Measurements from ENCODE around the gene DECR2. TPM values are rescaled to one million over a fixed set of nuclear protein-coding genes. Genes with fewer than 3 reads are reported as not detected.

The DECR2 gene
- total and polyA plus RNA-seq, 3 experiments from 2014 or later: 3.9 to 7.9 (median 6.8) TPM

Other genes starting within 250 kb of the DECR2 start
- not detected for gene HBZ, start 249.2 kb upstream of the DECR2 start, total RNA-seq
- gene HBZ, start 249.2 kb upstream of the DECR2 start, polyA plus RNA-seq: not detected
- not detected for gene HBM, start 235.9 kb upstream of the DECR2 start, total RNA-seq
- gene HBM, start 235.9 kb upstream of the DECR2 start, polyA plus RNA-seq: not detected
- gene HBA2, start 229.0 kb upstream of the DECR2 start, total RNA-seq: not detected
- 5.8 TPM for gene HBA2, start 229.0 kb upstream of the DECR2 start, polyA plus RNA-seq
- not detected for gene HBA1, start 225.2 kb upstream of the DECR2 start, total RNA-seq
- 1.6 TPM for gene HBA1, start 225.2 kb upstream of the DECR2 start, polyA plus RNA-seq
- not detected for gene HBQ1, start 221.4 kb upstream of the DECR2 start, total RNA-seq
- 0.72 TPM for gene HBQ1, start 221.4 kb upstream of the DECR2 start, polyA plus RNA-seq
- 10 to 100 TPM; 78.5 to 80.0 TPM for gene LUC7L, start 172.4 kb upstream of the DECR2 start, total RNA-seq
- 9.2 TPM for gene LUC7L, start 172.4 kb upstream of the DECR2 start, polyA plus RNA-seq
- gene FAM234A, start 167.1 kb upstream of the DECR2 start, total RNA-seq: 10 to 100 TPM; 23.1 to 26.1 TPM
- gene FAM234A, start 167.1 kb upstream of the DECR2 start, polyA plus RNA-seq: 27.9 TPM
- under 1 TPM in 1 of 2 experiments, not detected in 1; 0.09 TPM for gene RGS11, start 125.9 kb upstream of the DECR2 start, total RNA-seq
- not detected for gene RGS11, start 125.9 kb upstream of the DECR2 start, polyA plus RNA-seq
- gene ARHGDIG, start 121.3 kb upstream of the DECR2 start, total RNA-seq: not detected
- not detected for gene ARHGDIG, start 121.3 kb upstream of the DECR2 start, polyA plus RNA-seq
- not detected for gene PDIA2, start 118.7 kb upstream of the DECR2 start, total RNA-seq
- gene PDIA2, start 118.7 kb upstream of the DECR2 start, polyA plus RNA-seq: not detected
- 10 to 100 TPM; 24.7 to 26.3 TPM for gene AXIN1, start 49.2 kb upstream of the DECR2 start, total RNA-seq
- gene AXIN1, start 49.2 kb upstream of the DECR2 start, polyA plus RNA-seq: 6.9 TPM
- 10 to 100 TPM; 90.2 to 98.0 TPM for gene MRPL28, start 31.3 kb upstream of the DECR2 start, total RNA-seq
- 67.8 TPM for gene MRPL28, start 31.3 kb upstream of the DECR2 start, polyA plus RNA-seq
- 10 to 100 TPM; 36.1 to 36.2 TPM for gene PGAP6, start 19.9 kb upstream of the DECR2 start, total RNA-seq
- gene PGAP6, start 19.9 kb upstream of the DECR2 start, polyA plus RNA-seq: 23.1 TPM
- gene NME4, start 4.7 kb upstream of the DECR2 start, total RNA-seq: 10 to 100 TPM; 14.1 to 15.4 TPM
- 49.9 TPM for gene NME4, start 4.7 kb upstream of the DECR2 start, polyA plus RNA-seq
- gene RAB11FIP3, start 23.8 kb downstream of the DECR2 start, total RNA-seq: 10 to 100 TPM; 30.0 to 32.8 TPM
- gene RAB11FIP3, start 23.8 kb downstream of the DECR2 start, polyA plus RNA-seq: 4.4 TPM
- 10 to 100 TPM; 91.9 to 98.6 TPM for gene CAPN15, start 125.8 kb downstream of the DECR2 start, total RNA-seq
- 15.5 TPM for gene CAPN15, start 125.8 kb downstream of the DECR2 start, polyA plus RNA-seq
- not detected for gene PRR35, start 158.5 kb downstream of the DECR2 start, total RNA-seq
- not detected for gene PRR35, start 158.5 kb downstream of the DECR2 start, polyA plus RNA-seq
- under 1 TPM; 0.55 to 0.59 TPM for gene NHLRC4, start 165.1 kb downstream of the DECR2 start, total RNA-seq
- 1.6 TPM for gene NHLRC4, start 165.1 kb downstream of the DECR2 start, polyA plus RNA-seq
- 10 to 100 TPM; 47.4 to 50.1 TPM for gene PIGQ, start 168.1 kb downstream of the DECR2 start, total RNA-seq
- 14.0 TPM for gene PIGQ, start 168.1 kb downstream of the DECR2 start, polyA plus RNA-seq
- gene RAB40C, start 188.2 kb downstream of the DECR2 start, total RNA-seq: 10 to 100 TPM; 12.3 to 13.3 TPM
- gene RAB40C, start 188.2 kb downstream of the DECR2 start, polyA plus RNA-seq: 22.8 TPM
- under 1 TPM; 0.11 to 0.22 TPM for gene WFIKKN1, start 229.1 kb downstream of the DECR2 start, total RNA-seq
- 0.09 TPM for gene WFIKKN1, start 229.1 kb downstream of the DECR2 start, polyA plus RNA-seq
- 100 to 1,000 TPM; 129 TPM for gene METTL26, start 234.4 kb downstream of the DECR2 start, total RNA-seq
- 97.4 TPM for gene METTL26, start 234.4 kb downstream of the DECR2 start, polyA plus RNA-seq
- 10 to 100 TPM; 59.3 to 64.8 TPM for gene MCRIP2, start 239.9 kb downstream of the DECR2 start, total RNA-seq
- 24.9 TPM for gene MCRIP2, start 239.9 kb downstream of the DECR2 start, polyA plus RNA-seq
- 10 to 100 TPM; 69.6 to 78.4 TPM for gene WDR90, start 247.5 kb downstream of the DECR2 start, total RNA-seq
- gene WDR90, start 247.5 kb downstream of the DECR2 start, polyA plus RNA-seq: 1.4 TPM

Data from CD8-positive, alpha-beta memory T cell (primary cell).